Tibial nerve (tissue), 3 donors: ENCODE data around the gene NUB1.

Experiments used
- POLR2A ChIP-seq, 2 donors: fragments of 450-650 bp; IDR thresholded peaks; one replicate each; pipeline ENCODE4 v1.6.1; 2017; ENCODE audit warnings: antibody characterized with exemption in 2 of 2, mild to moderate bottlenecking in 2 of 2, moderate library complexity in 2 of 2
- TF ChIP-seq, protein P1 (sequence below), 5 experiments: fragments of 200-600 bp in 3 of 5; fragments of 450-650 bp in 2 of 5; sonication (generic) in 3 of 5; IDR thresholded peaks; one replicate each; pipeline ENCODE4 v1.5.1; 2016 to 2019; ENCODE audit warnings: antibody characterized with exemption in 5 of 5, mild to moderate bottlenecking in 3 of 5, moderate library complexity in 2 of 5

- TF ChIP-seq, protein P1, sequence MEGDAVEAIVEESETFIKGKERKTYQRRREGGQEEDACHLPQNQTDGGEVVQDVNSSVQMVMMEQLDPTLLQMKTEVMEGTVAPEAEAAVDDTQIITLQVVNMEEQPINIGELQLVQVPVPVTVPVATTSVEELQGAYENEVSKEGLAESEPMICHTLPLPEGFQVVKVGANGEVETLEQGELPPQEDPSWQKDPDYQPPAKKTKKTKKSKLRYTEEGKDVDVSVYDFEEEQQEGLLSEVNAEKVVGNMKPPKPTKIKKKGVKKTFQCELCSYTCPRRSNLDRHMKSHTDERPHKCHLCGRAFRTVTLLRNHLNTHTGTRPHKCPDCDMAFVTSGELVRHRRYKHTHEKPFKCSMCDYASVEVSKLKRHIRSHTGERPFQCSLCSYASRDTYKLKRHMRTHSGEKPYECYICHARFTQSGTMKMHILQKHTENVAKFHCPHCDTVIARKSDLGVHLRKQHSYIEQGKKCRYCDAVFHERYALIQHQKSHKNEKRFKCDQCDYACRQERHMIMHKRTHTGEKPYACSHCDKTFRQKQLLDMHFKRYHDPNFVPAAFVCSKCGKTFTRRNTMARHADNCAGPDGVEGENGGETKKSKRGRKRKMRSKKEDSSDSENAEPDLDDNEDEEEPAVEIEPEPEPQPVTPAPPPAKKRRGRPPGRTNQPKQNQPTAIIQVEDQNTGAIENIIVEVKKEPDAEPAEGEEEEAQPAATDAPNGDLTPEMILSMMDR (IDR thresholded peaks at IDR 0.05): no peak
- TF ChIP-seq POLR2A (IDR thresholded peaks at IDR 0.05): no peak
These were observed 70.7 kb downstream of the NUB1 start for GRCh38 chr7:151412318-151412717.
